Measurements from ENCODE around the gene TCAIM. TPM values are rescaled to one million over a fixed set of nuclear protein-coding genes. Genes with fewer than 3 reads are reported as not detected.

The TCAIM gene
- total and polyA plus RNA-seq, 10 of the 15 experiments (the other 5 are each of a cell fraction or from before 2014, with no cell fraction given) = 14.5 to 22.9 (median 17.8) TPM

DNA sequence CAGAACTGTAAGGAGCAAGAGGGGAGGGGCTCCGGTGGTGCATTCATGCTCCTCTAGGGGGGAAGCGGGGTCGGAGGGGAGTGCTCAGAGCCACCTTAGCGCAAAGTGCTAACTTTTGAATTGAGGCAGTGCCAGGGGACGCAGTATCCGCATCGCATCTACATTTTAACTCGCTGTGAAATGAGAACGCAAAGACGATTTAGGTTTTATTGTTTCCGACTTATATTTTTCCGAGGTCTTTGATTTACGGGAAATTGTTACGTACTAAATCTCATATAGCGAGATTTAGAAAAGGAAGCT is 212 bp downstream of the TCAIM start (continued):
- TF ChIP-seq, protein P1, sequence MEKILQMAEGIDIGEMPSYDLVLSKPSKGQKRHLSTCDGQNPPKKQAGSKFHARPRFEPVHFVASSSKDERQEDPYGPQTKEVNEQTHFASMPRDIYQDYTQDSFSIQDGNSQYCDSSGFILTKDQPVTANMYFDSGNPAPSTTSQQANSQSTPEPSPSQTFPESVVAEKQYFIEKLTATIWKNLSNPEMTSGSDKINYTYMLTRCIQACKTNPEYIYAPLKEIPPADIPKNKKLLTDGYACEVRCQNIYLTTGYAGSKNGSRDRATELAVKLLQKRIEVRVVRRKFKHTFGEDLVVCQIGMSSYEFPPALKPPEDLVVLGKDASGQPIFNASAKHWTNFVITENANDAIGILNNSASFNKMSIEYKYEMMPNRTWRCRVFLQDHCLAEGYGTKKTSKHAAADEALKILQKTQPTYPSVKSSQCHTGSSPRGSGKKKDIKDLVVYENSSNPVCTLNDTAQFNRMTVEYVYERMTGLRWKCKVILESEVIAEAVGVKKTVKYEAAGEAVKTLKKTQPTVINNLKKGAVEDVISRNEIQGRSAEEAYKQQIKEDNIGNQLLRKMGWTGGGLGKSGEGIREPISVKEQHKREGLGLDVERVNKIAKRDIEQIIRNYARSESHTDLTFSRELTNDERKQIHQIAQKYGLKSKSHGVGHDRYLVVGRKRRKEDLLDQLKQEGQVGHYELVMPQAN (conservative IDR thresholded peaks at IDR 0.05) = peak; percentile 62; the same call in 1 of the 2 replicates
- TF ChIP-seq CHD2 (IDR thresholded peaks at IDR 0.05; ENCODE audit: borderline replicate concordance, low read depth, low read length) (0 out of 2 replicates have a peak, but pooled peaks have one; percentile 10), SP1 (IDR thresholded peaks at IDR 0.05; ENCODE audit: low read depth, low read length) (peak; percentile 2), SIN3A (IDR thresholded peaks at IDR 0.05; ENCODE audit: low read depth, low read length) (peak; percentile 32; the same call in 1 of the 2 replicates)
- TF ChIP-seq, protein P2, sequence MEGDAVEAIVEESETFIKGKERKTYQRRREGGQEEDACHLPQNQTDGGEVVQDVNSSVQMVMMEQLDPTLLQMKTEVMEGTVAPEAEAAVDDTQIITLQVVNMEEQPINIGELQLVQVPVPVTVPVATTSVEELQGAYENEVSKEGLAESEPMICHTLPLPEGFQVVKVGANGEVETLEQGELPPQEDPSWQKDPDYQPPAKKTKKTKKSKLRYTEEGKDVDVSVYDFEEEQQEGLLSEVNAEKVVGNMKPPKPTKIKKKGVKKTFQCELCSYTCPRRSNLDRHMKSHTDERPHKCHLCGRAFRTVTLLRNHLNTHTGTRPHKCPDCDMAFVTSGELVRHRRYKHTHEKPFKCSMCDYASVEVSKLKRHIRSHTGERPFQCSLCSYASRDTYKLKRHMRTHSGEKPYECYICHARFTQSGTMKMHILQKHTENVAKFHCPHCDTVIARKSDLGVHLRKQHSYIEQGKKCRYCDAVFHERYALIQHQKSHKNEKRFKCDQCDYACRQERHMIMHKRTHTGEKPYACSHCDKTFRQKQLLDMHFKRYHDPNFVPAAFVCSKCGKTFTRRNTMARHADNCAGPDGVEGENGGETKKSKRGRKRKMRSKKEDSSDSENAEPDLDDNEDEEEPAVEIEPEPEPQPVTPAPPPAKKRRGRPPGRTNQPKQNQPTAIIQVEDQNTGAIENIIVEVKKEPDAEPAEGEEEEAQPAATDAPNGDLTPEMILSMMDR (IDR thresholded peaks at IDR 0.05 in 2 of 3, conservative IDR thresholded peaks at IDR 0.05 in 1 of 3; ENCODE audit: control insufficient read depth in 2 of 3, extremely low read depth in 1 of 3, insufficient read depth in 1 of 3, low read depth in 3 of 3, low read length in 3 of 3) = peak in 1 of 3 experiments; percentile 3; a peak in 1 of 6 replicates

DNA sequence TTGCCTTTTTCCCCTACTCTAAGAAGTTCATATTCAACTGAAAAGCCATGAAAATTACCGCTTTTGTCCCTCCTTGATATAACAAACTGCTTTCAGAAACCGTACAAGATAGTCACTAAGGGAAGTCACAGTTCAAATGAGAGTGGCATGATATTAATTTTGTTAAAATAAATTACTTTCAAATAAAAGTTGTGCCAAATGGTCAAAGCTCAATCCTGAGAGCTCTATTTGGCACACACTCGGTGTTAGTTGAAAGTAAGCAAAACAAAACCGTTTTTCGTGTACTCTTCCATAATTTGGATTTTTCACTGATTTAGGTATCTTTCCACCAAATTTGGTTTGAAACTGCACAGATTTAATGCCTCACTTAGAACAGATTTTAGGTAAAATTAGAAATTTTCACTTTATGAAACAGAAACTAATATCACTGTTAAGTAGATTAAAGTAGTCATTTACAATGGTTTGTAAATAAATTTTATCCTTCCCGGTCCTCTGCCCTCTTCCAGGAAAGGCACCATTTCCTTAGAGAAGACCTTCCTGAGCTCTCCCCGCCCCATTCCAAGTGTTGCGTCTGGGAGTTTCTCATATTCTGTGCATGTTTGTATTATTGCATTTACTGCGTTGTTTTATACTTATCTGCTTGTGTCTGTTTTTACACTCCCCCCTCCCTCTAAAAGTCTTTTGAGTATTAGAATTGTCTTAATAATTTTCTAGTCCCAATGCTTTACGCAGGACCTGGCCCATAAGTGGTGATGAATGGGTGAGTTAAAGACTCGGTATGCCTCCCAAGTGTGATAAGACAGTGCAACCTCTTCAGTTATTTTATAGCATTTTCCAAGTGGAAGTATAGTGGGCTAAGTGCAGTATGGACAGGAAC is 853 bp downstream of the TCAIM start:
- peaks cover 23% of the 10 kb centered on the region for H3K79me2 ChIP-seq (ENCODE audit: control insufficient read depth, insufficient read depth, low read length)
- 47% methylated on average over 11 of the region's 11 CpGs for WGBS (ENCODE audit: insufficient coverage, insufficient replicate concordance, low lambda C conversion rate, missing lambda C conversion rate)
- no peaks in the 10 kb centered on the region for H3K36me3 ChIP-seq (ENCODE audit: control insufficient read depth in 2 of 2, insufficient read depth in 2 of 2, low read length in 1 of 2)
- ATAC-seq (no peak), DNase-seq (ENCODE audit: low read depth, low spot score) (no peak), FAIRE-seq (peak; percentile 44)
- no peaks in the 10 kb centered on the region for H3K4me1 ChIP-seq (ENCODE audit: control insufficient read depth, insufficient read depth, low read length)
- peak overlapping the region; percentile 93 for H3K9ac ChIP-seq (ENCODE audit: control insufficient read depth, insufficient read depth, low read length)
- intact Hi-C loops (cut with micrococcal nuclease; ENCODE audit: unreplicated experiment) (loop anchor here (5.0 kb wide), 1 partner anchor 173 kb away; no protein-coding TSS in a partner anchor), in situ Hi-C loops (cut with MboI) (no loop called here)
- H3K9me3 ChIP-seq (replicated peaks; ENCODE audit: control insufficient read depth, insufficient read depth, low read length) = no peaks in the 10 kb centered on the region
- peak overlapping the region; percentile 64 for H3K4me2 ChIP-seq (ENCODE audit: control insufficient read depth, insufficient read depth)
- ChIA-PET RAD21 (ENCODE audit: unreplicated experiment) (interaction anchor here (0.9 to 4.9 kb wide), 10 partner anchors 8 to 285 kb away, joined by 3 to 35 read pairs (median 4); partner anchors contain the start of gene ZNF197), SMC1A (ENCODE audit: uncharacterized antibody, unreplicated experiment) (interaction anchor here (0.6 to 5.1 kb wide), 11 partner anchors 8 to 142 kb away, joined by 3 to 40 read pairs (median 7); no protein-coding TSS in a partner anchor), POLR2A (interaction anchor here (0.9 to 2.8 kb wide), 8 partner anchors 11 to 172 kb away, joined by 3 to 12 read pairs (median 4); no protein-coding TSS in a partner anchor), CTCF (interaction anchor here (1.0 to 3.2 kb wide), 5 partner anchors 15 to 179 kb away, joined by 3 to 19 read pairs (median 7); no protein-coding TSS in a partner anchor)
- peak overlapping the region; percentile 95 for H3K27ac ChIP-seq (ENCODE audit: control insufficient read depth, insufficient read depth)
- H3K27me3 ChIP-seq (replicated peaks in 1 of 2; ENCODE audit: control insufficient read depth in 2 of 2, insufficient read depth in 2 of 2, low read length in 1 of 2) = no peaks in the 10 kb centered on the region
- BruUV-seq (replicated peaks) = no TSS peak
- H3K4me3 ChIP-seq = peak overlapping the region; percentile 87
- H4K20me1 ChIP-seq (ENCODE audit: control insufficient read depth, insufficient read depth) = no peaks in the 10 kb centered on the region
- peak overlapping the region; percentile 93 for H2AFZ ChIP-seq (ENCODE audit: control insufficient read depth, low read depth, low read length)
- TF ChIP-seq MEF2B (IDR thresholded peaks at IDR 0.05; ENCODE audit: partially characterized antibody, poor library complexity, severe bottlenecking) (no peak), TCF7 (IDR thresholded peaks at IDR 0.05; ENCODE audit: borderline replicate concordance) (0 out of 2 replicates have a peak, but pooled peaks have one; percentile 18), MTA3 (IDR thresholded peaks at IDR 0.05; ENCODE audit: borderline replicate concordance, low read length) (0 out of 2 replicates have a peak, but pooled peaks have one; percentile 57), RCOR1 (conservative IDR thresholded peaks at IDR 0.05; ENCODE audit: low read depth, low read length) (no peak)
- TF ChIP-seq, protein P3, sequence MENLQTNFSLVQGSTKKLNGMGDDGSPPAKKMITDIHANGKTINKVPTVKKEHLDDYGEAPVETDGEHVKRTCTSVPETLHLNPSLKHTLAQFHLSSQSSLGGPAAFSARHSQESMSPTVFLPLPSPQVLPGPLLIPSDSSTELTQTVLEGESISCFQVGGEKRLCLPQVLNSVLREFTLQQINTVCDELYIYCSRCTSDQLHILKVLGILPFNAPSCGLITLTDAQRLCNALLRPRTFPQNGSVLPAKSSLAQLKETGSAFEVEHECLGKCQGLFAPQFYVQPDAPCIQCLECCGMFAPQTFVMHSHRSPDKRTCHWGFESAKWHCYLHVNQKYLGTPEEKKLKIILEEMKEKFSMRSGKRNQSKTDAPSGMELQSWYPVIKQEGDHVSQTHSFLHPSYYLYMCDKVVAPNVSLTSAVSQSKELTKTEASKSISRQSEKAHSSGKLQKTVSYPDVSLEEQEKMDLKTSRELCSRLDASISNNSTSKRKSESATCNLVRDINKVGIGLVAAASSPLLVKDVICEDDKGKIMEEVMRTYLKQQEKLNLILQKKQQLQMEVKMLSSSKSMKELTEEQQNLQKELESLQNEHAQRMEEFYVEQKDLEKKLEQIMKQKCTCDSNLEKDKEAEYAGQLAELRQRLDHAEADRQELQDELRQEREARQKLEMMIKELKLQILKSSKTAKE (IDR thresholded peaks at IDR 0.05; ENCODE audit: low read depth, poor library complexity, severe bottlenecking) = no peak
- TF ChIP-seq, protein P4, sequence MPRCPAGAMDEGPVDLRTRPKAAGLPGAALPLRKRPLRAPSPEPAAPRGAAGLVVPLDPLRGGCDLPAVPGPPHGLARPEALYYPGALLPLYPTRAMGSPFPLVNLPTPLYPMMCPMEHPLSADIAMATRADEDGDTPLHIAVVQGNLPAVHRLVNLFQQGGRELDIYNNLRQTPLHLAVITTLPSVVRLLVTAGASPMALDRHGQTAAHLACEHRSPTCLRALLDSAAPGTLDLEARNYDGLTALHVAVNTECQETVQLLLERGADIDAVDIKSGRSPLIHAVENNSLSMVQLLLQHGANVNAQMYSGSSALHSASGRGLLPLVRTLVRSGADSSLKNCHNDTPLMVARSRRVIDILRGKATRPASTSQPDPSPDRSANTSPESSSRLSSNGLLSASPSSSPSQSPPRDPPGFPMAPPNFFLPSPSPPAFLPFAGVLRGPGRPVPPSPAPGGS (IDR thresholded peaks at IDR 0.05; ENCODE audit: borderline replicate concordance, insufficient read depth, low read depth, low read length, poor library complexity, severe bottlenecking) = no peak

Data from GM12878 (cell line).